HUDEP-2 (cell line): ENCODE measurements around the gene DENND4C.
"Not testable (repeated sequence)": the region's sequence is repeated elsewhere in the genome, so short reads cannot be mapped to it uniquely, and the experiment has no call there.

ENCODE experiments used
- DNase-seq, 76 experiments: peaks; one replicate each; lab custom pipeline; 2025; ENCODE audit not compliant: unreplicated experiment in 76 of 76; lab: John Stamatoyannopoulos, UW

DENND4C gene

DNA sequence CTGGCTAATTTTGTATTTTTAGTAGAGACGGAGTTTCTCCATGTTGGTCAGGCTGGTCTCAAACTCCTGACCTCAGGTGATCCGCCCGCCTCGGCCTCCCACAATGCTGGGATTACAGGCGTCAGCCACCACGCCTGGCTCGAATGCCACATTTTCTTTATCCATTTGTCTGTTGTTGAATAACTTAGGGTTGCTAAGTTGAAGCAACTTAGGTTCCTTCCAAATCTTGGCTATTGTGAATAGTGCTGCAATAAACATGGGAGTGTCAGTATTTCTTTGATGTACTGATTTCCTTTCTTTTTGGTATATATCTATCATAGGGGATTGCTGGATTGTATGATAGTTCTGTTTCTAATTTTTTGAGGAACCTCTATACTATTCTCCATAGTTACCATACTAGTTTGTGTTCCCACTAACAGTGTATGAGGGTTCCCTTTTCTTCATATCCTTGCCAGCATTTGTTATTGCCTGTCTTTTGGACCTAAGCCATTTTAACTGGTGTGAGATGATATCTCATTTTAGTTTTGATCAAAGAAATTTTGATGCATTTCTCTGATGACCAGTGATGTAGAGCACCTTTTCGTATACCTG, 29.3 kb downstream of the DENND4C start:
- not testable (repeated sequence) for DNase-seq

DNA sequence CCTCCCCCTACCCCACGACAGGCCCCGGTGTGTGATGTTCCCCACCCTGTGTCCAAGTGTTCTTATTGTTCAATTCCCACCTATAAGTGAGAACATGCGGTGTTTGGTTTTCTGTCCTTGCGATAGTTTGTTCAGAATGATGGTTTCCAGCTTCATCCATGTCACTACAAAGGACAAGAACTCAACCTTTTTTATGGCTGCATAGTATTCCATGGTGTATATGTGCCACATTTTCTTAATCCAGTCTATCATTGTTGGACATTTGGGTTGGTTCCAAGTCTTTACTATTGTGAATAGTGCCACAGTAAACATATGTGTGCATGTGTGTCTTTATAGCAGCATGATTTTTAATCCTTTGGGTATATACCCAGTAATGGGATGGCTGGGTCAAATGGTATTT, 35.1 kb downstream of the DENND4C start:
- DNase-seq: not testable (repeated sequence)

DNA sequence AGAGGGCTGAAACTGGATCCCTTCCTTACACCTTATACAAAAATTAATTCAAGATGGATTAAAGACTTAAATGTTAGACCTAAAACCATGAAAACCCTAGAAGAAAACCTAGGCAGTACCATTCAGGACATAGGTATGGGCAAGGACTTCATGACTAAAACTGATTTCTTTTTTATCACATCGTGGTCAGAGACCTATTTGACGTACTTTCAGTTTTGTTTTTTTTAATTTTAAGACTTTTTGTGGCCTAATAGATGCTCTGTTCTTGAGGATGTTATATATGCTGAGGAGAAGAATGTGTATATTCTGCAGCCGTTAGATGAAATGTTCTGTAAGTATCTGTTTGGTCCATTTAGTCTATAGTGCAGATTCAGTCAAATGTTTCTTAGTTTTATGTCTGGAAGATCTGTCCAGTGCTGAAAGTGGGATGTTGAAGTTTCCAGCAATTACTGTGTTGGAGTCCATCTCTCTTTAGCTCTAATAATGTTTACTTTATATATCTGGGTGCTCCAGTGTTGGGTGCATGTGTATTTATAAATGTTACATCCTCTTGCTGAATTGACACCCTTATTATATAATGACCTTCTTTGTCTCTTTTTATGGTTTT, 36.4 kb downstream of the DENND4C start:
- DNase-seq: not testable (repeated sequence)

DNA sequence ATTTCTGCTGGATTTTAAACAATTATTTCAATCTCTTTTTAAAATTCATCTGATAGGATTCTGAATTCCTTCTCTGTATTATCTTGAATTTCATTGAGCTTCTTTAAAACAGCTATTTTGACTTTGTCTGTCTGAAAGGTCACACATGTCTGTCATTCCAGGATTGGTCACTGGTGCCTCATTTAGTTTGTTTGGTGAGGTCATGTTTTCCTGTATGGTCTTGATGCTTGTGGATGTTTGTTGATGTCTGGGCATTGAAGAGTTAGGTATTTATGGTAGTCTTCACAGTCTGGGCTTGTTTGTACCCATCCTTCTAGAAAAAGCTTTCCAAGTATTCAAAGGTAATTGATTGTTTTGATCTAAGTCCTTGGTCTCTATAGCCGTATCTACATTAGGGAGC, 39.1 kb downstream of the DENND4C start:
- DNase-seq: no peak

DNA sequence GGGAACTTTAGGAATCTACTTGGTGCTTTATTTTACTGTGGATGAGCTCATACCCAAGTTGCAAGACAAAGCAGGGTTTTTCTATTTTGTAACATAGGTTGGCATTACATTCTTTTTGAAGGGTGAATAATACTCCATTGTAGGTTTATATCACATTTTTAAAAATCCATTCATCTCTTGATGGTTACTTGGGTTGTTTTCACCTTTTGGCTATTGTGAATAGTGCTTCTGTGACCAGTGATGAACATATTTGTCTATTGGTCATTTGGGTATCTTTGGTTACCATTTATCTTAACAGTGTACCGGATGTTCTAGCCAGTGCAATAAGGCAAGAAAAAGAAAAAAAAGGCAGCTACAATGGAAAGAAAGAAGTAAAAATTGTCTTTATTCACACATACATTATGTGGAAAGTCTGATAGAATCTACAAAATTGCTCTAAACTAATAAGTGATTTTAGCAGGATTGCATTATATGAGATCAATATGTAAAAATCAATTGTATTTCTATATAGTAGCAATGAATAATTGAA, 40.0 kb downstream of the DENND4C start:
- no peak for DNase-seq

DNA sequence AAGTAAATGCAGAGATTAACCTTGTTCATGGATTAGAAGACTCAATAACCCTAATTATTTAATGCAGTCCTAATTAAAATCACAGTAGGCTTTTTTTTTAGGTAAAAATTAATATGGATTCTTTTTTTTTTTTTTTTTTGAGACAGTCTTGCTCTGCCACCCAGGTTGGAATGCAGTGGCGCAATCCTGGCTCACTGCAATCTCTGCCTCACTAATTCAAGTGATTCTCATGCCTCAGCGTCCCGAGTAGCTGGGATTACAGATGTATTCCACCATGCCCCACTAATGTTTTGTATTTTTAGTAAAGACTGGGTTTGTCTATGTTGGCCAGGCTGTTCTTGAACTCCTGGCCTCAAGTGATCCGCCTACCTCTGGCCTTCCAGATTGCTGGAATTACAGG, 40.6 kb downstream of the DENND4C start:
- DNase-seq: no peak

DNA sequence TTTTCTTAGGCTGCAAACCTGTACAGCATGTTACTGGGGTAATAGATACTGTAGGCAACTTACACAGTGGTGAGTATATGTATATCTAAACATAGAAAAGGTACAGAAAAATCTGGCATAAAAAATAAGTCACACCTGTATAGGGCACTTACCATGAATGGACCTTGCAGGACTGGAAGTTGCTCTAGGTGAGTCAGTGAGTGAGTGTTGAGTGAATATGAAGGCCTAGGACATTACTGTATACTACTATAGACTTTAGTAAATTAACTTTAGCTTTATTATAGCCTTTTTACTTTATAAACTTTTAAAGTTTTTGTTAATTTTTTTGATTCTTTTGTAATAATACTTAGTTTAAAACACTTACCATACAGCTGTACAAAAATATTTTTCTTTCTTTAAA, 51.3 kb downstream of the DENND4C start:
- peak in 1 of 76 experiments; percentile 0 for DNase-seq

DNA sequence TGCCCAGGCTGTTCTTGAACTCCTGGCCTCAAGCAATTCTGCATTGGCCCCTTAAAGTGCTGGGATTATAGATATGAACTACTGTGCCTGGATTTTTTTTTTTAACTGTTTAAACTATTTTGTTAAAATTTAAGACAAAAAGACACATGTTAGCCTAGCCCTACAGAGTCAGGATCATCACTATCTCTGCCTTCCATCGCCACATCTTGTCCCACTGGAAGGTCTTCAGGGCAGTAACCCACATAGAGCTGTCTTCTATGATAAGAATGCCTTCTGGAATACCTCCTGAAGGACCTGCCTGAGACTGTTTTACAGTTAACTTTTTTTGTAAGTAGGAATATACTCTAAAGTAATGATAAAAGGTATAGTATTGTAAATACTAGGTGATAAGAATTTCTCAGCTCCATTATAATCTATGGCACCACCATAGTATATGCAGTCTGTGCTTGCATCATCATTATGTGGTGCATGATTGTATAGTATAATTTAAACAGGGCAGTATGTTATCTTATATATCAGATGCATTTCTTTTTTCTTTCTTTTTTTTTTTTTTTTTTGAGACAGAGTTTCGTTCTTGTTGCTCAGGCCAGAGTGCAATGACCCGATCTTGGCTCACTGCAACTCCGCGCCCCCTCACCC, 52.7 kb downstream of the DENND4C start:
- peak in 24 of 76 experiments; percentile 1 to 68 (median 23) for DNase-seq

DNA sequence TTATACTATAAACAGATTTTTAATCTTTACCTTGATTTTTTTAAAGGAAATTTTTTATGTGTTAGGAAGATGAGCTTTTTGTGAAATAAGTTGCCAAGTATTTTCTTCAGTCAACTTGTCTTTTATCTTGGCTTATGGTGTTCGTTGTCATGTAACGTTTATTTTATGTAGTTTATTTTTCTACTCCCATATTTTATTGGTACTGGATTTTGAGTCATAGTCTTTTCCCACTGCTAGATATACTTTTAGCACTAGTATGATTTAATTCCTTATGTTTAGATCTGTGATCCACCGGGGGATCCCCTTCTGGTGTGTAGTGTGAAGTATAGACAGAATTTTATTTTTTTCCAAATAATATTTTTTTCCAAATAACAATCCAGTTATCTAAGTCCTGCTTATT, 54.2 kb downstream of the DENND4C start:
- DNase-seq: no peak

DNA sequence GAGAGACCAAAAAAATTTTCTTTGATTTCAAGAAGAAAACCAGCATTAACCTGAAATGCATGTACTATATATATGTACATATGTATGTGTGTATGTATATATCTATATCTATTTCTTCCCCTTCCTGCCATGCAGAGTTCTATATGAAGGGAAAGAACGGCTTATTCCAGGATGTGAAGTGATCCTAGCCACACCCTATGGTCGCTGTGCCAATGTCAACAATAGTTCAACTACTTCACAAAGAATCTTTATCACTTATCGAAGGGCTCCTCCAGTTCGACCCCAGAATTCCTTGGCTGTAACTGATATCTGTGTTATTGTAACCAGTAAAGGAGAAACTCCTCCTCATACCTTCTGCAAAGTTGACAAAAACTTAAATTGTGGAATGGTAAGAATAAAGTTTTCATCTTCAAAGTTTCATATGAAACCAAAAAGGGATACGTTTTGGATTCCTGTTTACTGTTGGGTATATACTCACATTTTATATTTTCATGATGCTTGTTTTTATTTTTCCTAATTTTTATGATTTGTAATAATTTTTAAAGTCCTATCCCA, 56.2 kb downstream of the DENND4C start:
- DNase-seq: peak in 1 of 76 experiments; percentile 6

DNA sequence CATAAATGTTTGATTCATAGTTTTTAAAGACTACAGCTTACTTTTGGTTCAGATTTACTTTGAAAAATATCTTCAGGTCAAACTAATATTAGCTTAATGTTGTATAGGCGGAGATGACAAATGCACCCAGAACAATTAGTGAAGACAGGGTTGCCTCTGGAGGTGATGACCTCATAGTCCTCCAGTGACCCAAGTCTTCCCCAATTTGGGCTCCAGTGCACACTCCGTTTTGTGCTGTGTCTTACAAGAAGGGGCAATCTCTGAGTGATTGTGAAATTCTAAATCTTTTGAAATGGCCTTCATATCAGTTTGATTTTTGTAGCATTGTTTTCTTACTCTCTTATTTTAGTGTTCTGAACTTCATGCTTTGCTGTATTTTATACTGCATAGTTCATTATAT, 57.6 kb downstream of the DENND4C start:
- DNase-seq: no peak

DNA sequence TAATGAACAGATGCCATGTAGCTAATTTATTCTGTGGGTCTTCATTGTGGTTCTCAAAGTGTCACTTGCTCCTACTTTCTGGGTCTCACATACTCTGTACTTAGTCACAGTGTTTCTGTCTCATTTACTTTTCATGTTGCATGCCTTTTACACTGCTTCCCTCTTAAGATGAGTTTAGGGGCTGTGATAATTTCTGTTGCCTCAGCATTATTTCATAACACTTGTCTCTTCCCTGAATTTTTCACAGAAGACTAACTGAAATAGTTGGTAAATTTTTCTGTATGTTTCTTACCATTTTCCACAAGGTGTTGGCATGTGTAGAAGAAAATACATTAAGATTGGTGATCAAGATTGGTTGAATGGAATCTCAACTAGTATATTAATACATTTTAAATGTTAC, 59.6 kb downstream of the DENND4C start:
- DNase-seq: no peak

DNA sequence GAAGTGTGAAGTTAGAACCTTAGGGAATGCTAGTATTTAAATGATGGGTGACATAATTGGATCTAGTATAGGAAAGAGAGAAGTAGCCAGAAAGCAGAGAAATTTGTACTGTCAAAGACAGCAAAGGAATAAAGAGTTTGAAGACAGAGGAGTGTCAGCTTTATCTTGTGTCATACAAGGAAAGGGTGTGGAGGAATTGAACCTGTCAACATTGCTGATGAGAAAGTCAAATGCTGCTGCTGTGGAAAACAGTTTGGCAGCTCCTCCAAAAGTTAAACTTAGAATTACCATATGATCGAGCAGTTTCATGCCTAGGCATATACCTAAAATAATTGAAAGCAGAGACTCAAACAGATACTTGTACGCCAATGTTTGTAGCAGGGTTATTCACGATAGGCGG, 63.7 kb downstream of the DENND4C start:
- DNase-seq: no peak

DNA sequence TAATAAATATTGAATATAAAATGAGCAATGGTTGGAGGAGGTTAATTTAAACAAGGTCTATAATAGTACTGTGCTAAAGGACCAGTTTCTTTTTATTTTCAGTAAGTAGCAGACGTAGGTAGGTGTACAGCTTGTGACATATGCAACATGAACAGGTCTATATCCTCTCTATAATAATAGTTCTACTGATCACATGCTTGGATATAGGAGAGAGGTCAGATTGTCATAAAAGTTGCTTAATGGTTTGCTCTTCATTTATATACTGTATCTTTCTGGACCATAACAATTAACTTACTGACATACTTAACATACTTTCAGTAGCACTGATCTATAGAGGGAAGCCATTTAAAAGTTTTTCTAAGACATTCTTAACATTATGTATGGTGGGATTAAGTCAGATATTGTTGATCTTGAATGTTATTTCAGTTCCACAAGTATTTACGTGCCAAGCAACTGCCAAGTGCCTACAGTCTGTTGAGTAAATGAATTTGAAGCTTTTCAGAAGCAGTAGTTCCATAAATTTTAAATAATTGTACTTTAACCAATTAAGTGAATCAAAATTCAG, 68.0 kb downstream of the DENND4C start:
- no peak for DNase-seq

DNA sequence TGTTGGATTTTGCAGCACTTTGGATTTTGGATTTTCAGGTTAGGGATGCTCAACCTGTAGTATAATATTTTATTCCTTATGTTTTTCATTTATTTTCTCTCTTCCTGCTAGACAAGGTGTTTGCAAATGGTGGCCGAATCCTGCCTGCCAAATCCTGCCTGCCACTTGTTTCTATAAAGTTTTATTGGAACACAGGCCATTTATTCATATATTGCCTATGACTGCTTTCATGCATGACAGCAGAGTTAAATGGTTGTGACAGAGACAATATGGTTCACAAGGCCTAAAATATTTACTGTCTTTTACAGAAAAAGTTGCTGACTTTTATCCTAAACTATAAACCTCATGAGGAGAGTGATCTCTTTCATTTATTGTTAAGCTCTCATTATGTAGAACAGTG, 72.7 kb downstream of the DENND4C start:
- no peak for DNase-seq

DNA sequence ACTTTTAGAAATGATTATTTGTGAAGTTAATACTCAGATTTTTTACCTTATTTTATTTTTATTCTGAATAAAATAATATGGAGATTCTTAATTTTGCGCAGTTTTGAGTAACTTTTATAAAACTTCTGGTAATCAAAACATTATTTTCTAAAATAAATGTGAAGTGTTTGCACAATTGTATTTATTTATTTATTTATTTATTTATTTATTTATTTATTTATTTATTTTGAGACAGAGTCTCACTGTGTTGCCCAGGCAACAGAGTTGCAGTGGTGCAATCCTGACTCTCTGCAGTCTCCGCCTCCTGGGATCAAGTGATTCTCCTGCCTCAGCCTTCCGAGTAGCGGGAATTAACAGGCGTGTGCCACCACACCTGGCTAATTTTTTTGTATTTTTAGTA, 76.1 kb downstream of the DENND4C start:
- DNase-seq: no peak

DNA sequence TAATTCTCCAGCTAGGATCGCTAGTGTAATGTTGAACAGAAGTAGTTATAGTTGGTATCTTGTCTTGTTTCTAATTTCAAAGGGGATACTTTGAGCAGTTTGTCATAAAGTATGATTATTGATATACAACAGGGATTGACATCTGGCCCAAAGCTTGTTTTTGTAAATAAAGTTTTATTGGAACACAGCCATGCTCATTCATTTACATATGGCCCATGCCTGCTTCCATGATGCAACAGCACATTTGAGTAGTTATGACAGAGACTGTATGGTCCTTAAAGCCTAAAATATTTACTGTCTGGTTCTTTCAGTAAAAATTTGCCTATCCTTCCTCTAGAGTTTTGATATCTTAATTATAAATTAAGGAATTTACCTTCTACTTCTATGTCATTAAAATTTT, 79.8 kb downstream of the DENND4C start:
- DNase-seq: no peak

DNA sequence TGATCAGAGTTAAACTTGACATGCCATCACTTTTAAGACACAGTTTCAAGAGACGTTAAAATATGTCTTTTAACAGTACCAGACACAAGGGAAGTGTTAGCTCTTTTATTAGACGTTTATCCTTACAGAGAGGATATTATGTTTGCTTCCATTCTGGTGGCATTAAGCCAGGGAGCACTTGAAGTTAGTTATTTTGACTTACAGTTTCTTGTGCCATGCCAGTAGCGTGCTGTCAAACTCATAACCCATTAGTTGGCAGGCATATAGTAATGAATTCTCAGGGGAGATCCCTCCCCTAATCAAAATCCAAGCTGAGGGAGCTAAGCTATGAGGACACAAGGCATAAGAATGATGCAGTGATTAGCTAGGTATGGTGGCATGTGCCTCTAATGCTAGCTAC, 83.1 kb downstream of the DENND4C start:
- no peak for DNase-seq

DNA sequence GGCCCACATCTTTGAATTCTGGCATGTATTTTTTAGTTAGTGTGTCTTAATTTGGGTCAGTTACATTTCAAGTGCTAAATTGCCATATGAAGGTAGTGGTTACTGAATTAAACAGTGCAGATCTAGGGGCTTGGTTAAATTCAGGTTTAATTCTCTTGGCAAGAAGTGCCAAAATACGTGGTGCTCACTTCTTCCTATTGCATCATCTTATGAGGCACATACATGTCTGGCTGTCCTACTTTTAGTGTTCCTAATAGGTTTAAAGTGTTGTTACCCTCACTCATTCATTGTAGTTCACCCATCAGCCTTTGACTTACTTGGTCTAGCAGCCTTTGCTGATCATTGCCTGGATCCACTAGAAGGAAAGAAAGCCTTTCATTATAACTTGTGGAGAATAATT, 90.0 kb downstream of the DENND4C start:
- no peak for DNase-seq

DNA sequence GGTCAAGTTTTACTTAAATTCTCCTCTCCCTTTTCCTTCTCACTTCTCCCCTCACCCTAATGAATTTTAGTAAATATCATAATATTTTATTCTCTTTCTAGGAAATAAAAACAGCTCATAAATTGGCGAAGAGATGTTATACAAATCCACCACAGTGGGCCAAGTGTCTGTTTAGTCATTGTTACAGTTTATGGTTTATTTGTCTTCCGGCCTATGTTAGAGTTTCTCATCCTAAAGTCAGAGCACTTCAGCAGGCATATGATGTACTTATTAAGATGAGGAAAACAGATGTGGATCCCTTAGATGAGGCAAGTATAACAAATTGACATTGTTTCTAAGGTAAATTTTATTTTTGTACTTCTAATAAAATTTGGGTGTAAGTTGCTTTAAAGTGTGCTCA, 101.4 kb downstream of the DENND4C start:
- no peak for DNase-seq

DNA sequence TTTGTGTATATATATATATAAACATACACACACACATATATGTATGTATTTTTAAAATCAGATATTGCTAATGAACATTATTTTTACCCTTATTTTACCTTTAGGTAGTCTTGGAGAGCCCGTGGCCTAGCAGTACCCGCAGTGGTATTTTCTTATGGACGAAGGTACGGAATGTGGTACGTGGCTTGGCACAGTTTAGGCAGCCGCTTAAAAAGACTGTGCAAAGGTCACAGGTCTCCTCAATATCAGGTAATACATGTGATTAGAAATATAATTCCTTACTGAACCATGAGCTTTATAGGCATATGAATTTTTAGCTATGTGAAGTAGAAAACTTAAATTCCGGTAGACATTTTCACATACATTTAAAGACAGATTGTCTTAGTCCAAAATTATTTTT, 105.7 kb downstream of the DENND4C start:
- no peak for DNase-seq

DNA sequence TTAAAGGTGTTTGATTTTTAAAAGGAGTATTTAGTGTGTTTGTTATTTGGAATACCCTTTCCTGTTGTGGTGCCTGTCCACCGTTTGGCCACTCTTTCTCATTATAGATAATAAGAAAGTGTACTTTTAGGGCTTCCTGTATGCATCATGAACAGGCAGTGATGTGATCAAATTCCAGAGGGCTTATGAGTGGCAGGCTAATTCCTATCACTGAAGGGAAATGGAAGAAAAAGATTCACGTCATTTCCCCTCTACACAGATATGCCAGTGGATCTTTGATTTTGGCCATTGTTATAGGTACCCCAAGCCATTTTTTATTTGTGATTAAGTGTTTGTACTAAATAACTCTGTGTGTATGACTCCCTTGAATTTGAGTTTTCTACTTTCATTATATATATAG, 112.5 kb downstream of the DENND4C start:
- no peak for DNase-seq
